H1 (cell line): ENCODE results near the gene TFR2. TPM values are rescaled to one million over a fixed set of nuclear protein-coding genes. Genes with fewer than 3 reads are reported as not detected.

Experiments
- BRCA1 ChIP-seq: IDR thresholded peaks from 2 replicates; pipeline ENCODE4 v1.6.1; 2012; ENCODE audit warnings: low read depth, low read length, improper control_type of control experiment
- CBX5 ChIP-seq: fragments of 300-800, 300-1000 bp; sonication (generic); IDR thresholded peaks from 2 replicates; pipeline ENCODE4 v1.7.1; 2016; ENCODE audit warnings: antibody characterized with exemption, low read length, low read depth
- CTBP2 ChIP-seq: IDR thresholded peaks from 2 replicates; pipeline ENCODE4 v1.7.0; 2011; ENCODE audit warnings: borderline replicate concordance, mild to moderate bottlenecking, moderate library complexity, mixed read lengths, low read length; ENCODE audit not compliant: insufficient read depth, insufficient read length
- EGR1 ChIP-seq: IDR thresholded peaks from 2 replicates; pipeline ENCODE4 v1.6.1; 2011; ENCODE audit warnings: low read depth, low read length, borderline replicate concordance
- EZH2 ChIP-seq: fragments of 200-600 bp; sonication (generic); IDR thresholded peaks from 2 replicates; pipeline ENCODE4 v1.7.1; 2012; ENCODE audit warnings: low read depth, mild to moderate bottlenecking, moderate library complexity, low read length, inconsistent platforms; ENCODE audit not compliant: severe bottlenecking
- FOSL1 ChIP-seq: IDR thresholded peaks from 2 replicates; pipeline ENCODE4 v1.6.1; 2011; ENCODE audit warnings: mild to moderate bottlenecking, low read depth, low read length, moderate library complexity; ENCODE audit not compliant: insufficient read depth
- GTF2F1 ChIP-seq: IDR thresholded peaks from 2 replicates; pipeline ENCODE4 v1.6.1; 2012; ENCODE audit warnings: low read depth, low read length, improper control_type of control experiment, borderline replicate concordance
- PHF8 ChIP-seq: fragments of 200-600 bp; sonication (generic); conservative IDR thresholded peaks from 2 replicates; pipeline ENCODE4 v1.7.1; 2012; ENCODE audit warnings: low read depth, mild to moderate bottlenecking, inconsistent platforms, low read length, moderate library complexity
- SRF ChIP-seq: IDR thresholded peaks from 2 replicates; pipeline ENCODE4 v1.6.1; 2011; ENCODE audit warnings: mild to moderate bottlenecking, low read depth, low read length, moderate library complexity
- TAF1 ChIP-seq: IDR thresholded peaks from 2 replicates; pipeline ENCODE4 v1.6.1; 2011; ENCODE audit warnings: mild to moderate bottlenecking, low read depth, low read length
- ZNF274 ChIP-seq: IDR thresholded peaks from 2 replicates; pipeline ENCODE4 v1.7.0; 2012; ENCODE audit warnings: low read length, borderline replicate concordance; ENCODE audit errors: extremely low read depth
- polyA plus RNA-seq, 7 experiments: library from polyadenylated mRNA; depleted of rRNA in 3 of 7; stranded (reverse) in 5 of 7; unstranded in 2 of 7; fragments of >200 nt in 5 of 7; fragments of 200-250 nt in 2 of 7; gene quantifications; 1 replicate in 5 of 7; 2 replicates in 1 of 7; 4 replicates in 1 of 7; pipeline versions ENCODE4 v1.2.1 to v1.2.3, GENCODE V29; 2011 to 2013; ENCODE audit warnings: missing spikeins in 2 of 7, mixed read lengths in 2 of 7
- total RNA-seq: library from RNA; stranded (reverse); fragmentation: NEBNext Ultra II Directional; extraction: Animal tissue kit (Norgen Biotek cat#: 25700); gene quantifications from 2 replicates; pipeline ENCODE4 v1.2.1, GENCODE V29; 2021
- TF ChIP-seq, protein P1 (sequence below): fragments of 300-600 bp; sonication (generic); IDR thresholded peaks from 2 replicates; pipeline ENCODE4 v1.7.1; 2012; ENCODE audit warnings: low read length, moderate library complexity, mild to moderate bottlenecking, inconsistent platforms; ENCODE audit not compliant: insufficient replicate concordance

TFR2 gene
- total and polyA plus RNA-seq, 2 of the 8 experiments (the other 6 are each of a cell fraction or from before 2014, with no cell fraction given), result 4.6 to 5.7 TPM

DNA sequence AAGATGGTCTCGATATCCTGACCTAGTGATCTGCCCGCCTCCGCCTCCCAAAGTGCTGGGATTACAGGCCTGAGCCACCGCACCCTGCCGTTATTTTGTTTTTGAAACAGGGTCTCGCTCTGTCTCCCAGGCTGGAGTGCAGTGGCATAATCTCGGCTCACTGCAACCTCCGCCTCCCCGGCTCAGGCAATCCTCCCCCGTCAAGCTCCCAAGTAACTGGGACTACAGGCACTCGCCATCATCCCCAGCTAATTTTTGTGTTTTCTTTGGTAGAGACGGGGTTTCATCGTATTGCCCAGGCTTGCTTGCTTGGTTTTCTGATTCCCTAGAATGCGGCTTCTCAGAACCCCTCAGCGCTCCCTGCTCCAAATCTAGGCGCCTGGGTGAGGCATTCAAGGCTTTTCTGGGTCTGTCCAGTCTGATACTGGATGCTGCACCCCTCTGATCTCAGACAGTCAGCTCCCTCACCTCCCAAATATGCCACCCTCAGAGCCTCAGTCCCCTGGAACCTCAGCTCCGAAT lies 1.3 kb downstream of the TFR2 start (continued):
- TF ChIP-seq, protein P1, sequence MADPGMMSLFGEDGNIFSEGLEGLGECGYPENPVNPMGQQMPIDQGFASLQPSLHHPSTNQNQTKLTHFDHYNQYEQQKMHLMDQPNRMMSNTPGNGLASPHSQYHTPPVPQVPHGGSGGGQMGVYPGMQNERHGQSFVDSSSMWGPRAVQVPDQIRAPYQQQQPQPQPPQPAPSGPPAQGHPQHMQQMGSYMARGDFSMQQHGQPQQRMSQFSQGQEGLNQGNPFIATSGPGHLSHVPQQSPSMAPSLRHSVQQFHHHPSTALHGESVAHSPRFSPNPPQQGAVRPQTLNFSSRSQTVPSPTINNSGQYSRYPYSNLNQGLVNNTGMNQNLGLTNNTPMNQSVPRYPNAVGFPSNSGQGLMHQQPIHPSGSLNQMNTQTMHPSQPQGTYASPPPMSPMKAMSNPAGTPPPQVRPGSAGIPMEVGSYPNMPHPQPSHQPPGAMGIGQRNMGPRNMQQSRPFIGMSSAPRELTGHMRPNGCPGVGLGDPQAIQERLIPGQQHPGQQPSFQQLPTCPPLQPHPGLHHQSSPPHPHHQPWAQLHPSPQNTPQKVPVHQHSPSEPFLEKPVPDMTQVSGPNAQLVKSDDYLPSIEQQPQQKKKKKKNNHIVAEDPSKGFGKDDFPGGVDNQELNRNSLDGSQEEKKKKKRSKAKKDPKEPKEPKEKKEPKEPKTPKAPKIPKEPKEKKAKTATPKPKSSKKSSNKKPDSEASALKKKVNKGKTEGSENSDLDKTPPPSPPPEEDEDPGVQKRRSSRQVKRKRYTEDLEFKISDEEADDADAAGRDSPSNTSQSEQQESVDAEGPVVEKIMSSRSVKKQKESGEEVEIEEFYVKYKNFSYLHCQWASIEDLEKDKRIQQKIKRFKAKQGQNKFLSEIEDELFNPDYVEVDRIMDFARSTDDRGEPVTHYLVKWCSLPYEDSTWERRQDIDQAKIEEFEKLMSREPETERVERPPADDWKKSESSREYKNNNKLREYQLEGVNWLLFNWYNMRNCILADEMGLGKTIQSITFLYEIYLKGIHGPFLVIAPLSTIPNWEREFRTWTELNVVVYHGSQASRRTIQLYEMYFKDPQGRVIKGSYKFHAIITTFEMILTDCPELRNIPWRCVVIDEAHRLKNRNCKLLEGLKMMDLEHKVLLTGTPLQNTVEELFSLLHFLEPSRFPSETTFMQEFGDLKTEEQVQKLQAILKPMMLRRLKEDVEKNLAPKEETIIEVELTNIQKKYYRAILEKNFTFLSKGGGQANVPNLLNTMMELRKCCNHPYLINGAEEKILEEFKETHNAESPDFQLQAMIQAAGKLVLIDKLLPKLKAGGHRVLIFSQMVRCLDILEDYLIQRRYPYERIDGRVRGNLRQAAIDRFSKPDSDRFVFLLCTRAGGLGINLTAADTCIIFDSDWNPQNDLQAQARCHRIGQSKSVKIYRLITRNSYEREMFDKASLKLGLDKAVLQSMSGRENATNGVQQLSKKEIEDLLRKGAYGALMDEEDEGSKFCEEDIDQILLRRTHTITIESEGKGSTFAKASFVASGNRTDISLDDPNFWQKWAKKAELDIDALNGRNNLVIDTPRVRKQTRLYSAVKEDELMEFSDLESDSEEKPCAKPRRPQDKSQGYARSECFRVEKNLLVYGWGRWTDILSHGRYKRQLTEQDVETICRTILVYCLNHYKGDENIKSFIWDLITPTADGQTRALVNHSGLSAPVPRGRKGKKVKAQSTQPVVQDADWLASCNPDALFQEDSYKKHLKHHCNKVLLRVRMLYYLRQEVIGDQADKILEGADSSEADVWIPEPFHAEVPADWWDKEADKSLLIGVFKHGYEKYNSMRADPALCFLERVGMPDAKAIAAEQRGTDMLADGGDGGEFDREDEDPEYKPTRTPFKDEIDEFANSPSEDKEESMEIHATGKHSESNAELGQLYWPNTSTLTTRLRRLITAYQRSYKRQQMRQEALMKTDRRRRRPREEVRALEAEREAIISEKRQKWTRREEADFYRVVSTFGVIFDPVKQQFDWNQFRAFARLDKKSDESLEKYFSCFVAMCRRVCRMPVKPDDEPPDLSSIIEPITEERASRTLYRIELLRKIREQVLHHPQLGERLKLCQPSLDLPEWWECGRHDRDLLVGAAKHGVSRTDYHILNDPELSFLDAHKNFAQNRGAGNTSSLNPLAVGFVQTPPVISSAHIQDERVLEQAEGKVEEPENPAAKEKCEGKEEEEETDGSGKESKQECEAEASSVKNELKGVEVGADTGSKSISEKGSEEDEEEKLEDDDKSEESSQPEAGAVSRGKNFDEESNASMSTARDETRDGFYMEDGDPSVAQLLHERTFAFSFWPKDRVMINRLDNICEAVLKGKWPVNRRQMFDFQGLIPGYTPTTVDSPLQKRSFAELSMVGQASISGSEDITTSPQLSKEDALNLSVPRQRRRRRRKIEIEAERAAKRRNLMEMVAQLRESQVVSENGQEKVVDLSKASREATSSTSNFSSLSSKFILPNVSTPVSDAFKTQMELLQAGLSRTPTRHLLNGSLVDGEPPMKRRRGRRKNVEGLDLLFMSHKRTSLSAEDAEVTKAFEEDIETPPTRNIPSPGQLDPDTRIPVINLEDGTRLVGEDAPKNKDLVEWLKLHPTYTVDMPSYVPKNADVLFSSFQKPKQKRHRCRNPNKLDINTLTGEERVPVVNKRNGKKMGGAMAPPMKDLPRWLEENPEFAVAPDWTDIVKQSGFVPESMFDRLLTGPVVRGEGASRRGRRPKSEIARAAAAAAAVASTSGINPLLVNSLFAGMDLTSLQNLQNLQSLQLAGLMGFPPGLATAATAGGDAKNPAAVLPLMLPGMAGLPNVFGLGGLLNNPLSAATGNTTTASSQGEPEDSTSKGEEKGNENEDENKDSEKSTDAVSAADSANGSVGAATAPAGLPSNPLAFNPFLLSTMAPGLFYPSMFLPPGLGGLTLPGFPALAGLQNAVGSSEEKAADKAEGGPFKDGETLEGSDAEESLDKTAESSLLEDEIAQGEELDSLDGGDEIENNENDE, result no peak
- no peak for TF ChIP-seq PHF8
- no peak for TF ChIP-seq BRCA1
- TF ChIP-seq CTBP2, result no peak
- no peak for TF ChIP-seq EZH2
- no peak for TF ChIP-seq TAF1
- TF ChIP-seq FOSL1, result no peak
- no peak for TF ChIP-seq GTF2F1
- no peak for TF ChIP-seq EGR1
- TF ChIP-seq SRF, result no peak
- no peak for TF ChIP-seq ZNF274
- TF ChIP-seq CBX5, result no peak
